K562 (cell line): ENCODE results near the gene TREM1. TPM values are rescaled to one million over a fixed set of nuclear protein-coding genes. Genes with fewer than 3 reads are reported as not detected.

Source experiments
- ARNT ChIP-seq, 2 experiments: fragments of 450-650 bp; IDR thresholded peaks; 2 replicates each; pipeline ENCODE4 v1.6.1; 2016; ENCODE audit warnings: mild to moderate bottlenecking in 1 of 2
- CEBPG ChIP-seq, 3 experiments: fragments of 200-800 bp in 1 of 3; sonication (Bioruptor generic) in 1 of 3; sonication (generic) in 1 of 3; formaldehyde crosslinking in 1 of 3; IDR thresholded peaks in 2 of 3; conservative IDR thresholded peaks in 1 of 3; 2 replicates each; pipeline versions ENCODE4 v1.6.1 to v1.8.0; 2016 to 2022; ENCODE audit warnings: missing compliant biosample characterization in 2 of 3, missing genetic modification characterization in 2 of 3, mild to moderate bottlenecking in 1 of 3, missing genetic modification reagents in 1 of 3
- DIDO1 ChIP-seq: fragments of 450-650 bp; IDR thresholded peaks from 2 replicates; pipeline ENCODE4 v1.6.1; 2016; ENCODE audit warnings: low read depth, missing biosample characterization, missing genetic modification characterization
- E2F3 ChIP-seq: fragments of 250-450 bp; sonication (Bioruptor Pico); IDR thresholded peaks from 2 replicates; pipeline ENCODE4 v1.4.0; 2020; ENCODE audit warnings: mild to moderate bottlenecking
- E2F4 ChIP-seq: sonication (generic); formaldehyde crosslinking; IDR thresholded peaks from 2 replicates; pipeline ENCODE4 v1.8.0; 2022; ENCODE audit warnings: mild to moderate bottlenecking, low read depth, missing genetic modification reagents
- ETS2 ChIP-seq: IDR thresholded peaks from 2 replicates; pipeline ENCODE4 v1.6.1; 2016; ENCODE audit warnings: borderline replicate concordance, missing genetic modification characterization, mild to moderate bottlenecking, moderate library complexity, missing compliant biosample characterization; ENCODE audit not compliant: poor library complexity, severe bottlenecking
- HCFC1 ChIP-seq: IDR thresholded peaks from 2 replicates; pipeline ENCODE4 v1.6.1; 2012; ENCODE audit warnings: low read depth, low read length, improper control_type of control experiment
- KAT2B ChIP-seq: IDR thresholded peaks from one replicate; pipeline ENCODE4 v1.6.1; 2012; ENCODE audit warnings: low read depth, mild to moderate bottlenecking, control low read depth, inconsistent platforms, low read length, moderate library complexity
- PBX2 ChIP-seq, 2 experiments: IDR thresholded peaks in 1 of 2; conservative IDR thresholded peaks in 1 of 2; 2 replicates each; pipeline ENCODE4 v1.6.1; 2016; ENCODE audit warnings: low read depth in 2 of 2, mild to moderate bottlenecking in 1 of 2, missing compliant biosample characterization in 1 of 2, missing genetic modification characterization in 1 of 2, moderate library complexity in 1 of 2
- RBFOX2 ChIP-seq: fragments of 200-400 bp; formaldehyde crosslinking; IDR thresholded peaks from 2 replicates; pipeline ENCODE4 v1.6.1; 2017; ENCODE audit warnings: low read depth, mild to moderate bottlenecking, low read length, moderate library complexity
- SMARCA5 ChIP-seq: fragments of 450-650 bp; IDR thresholded peaks from 2 replicates; pipeline ENCODE4 v1.6.1; 2016
- SP1 ChIP-seq: sonication (generic); formaldehyde crosslinking; IDR thresholded peaks from 2 replicates; pipeline ENCODE4 v1.8.1; 2022; ENCODE audit warnings: mild to moderate bottlenecking, missing genetic modification reagents
- TCF3 ChIP-seq: sonication (generic); formaldehyde crosslinking; IDR thresholded peaks from 2 replicates; pipeline ENCODE4 v1.4.0; 2020; ENCODE audit warnings: mild to moderate bottlenecking, missing genetic modification reagents
- THRAP3 ChIP-seq: fragments of 450-650 bp; IDR thresholded peaks from 2 replicates; pipeline ENCODE4 v1.6.1; 2016; ENCODE audit warnings: mild to moderate bottlenecking, inconsistent platforms, borderline replicate concordance
- U2AF1 ChIP-seq: fragments of 200-400 bp; formaldehyde crosslinking; optimal IDR thresholded peaks from 2 replicates; pipeline ENCODE3; 2017; ENCODE audit warnings: mild to moderate bottlenecking, low read depth, low read length, moderate library complexity
- ZNF239 ChIP-seq: fragments of 250-450 bp; sonication (Bioruptor Pico); IDR thresholded peaks from 2 replicates; pipeline ENCODE4 v1.4.0; 2020; ENCODE audit warnings: mild to moderate bottlenecking
- ZNF354B ChIP-seq: fragments of 250-450 bp; sonication (Bioruptor Pico); IDR thresholded peaks from 2 replicates; pipeline ENCODE4 v1.4.0; 2020
- ZNF408 ChIP-seq: fragments of 250-450 bp; sonication (Bioruptor Pico); IDR thresholded peaks from 2 replicates; pipeline ENCODE4 v1.4.0; 2020; ENCODE audit warnings: low read depth, mild to moderate bottlenecking, moderate library complexity
- ZNF445 ChIP-seq: fragments of 250-450 bp; sonication (Bioruptor Pico); IDR thresholded peaks from 2 replicates; pipeline ENCODE4 v1.4.0; 2020; ENCODE audit warnings: low read depth, mild to moderate bottlenecking, moderate library complexity
- ZNF707 ChIP-seq: fragments of 250-450 bp; sonication (Bioruptor Pico); conservative IDR thresholded peaks from 2 replicates; pipeline ENCODE4 v1.8.0; 2022; ENCODE audit warnings: inconsistent platforms, mild to moderate bottlenecking, moderate library complexity
- polyA plus RNA-seq, 8 experiments: library from polyadenylated mRNA; depleted of rRNA in 4 of 8; stranded (reverse) in 5 of 8; unstranded in 3 of 8; fragments of >200 nt; fragmentation: Nextera tagmentation in 2 of 8; fragmentation: Illumina TruSeq in 1 of 8; extraction: Ambion mirVana in 2 of 8; extraction: Trizol in 1 of 8; gene quantifications; 2 replicates each; pipeline versions ENCODE4 v1.2.1 to v1.2.3, GENCODE V29; 2011 to 2014; ENCODE audit warnings: inconsistent platforms in 1 of 8, missing spikeins in 1 of 8
- total RNA-seq, 7 experiments: library from RNA; depleted of rRNA in 6 of 7; stranded (reverse); fragments of >200 nt in 6 of 7; fragmentation: Illumina TruSeq in 2 of 7; extraction: Trizol in 2 of 7; gene quantifications; 2 replicates each; pipeline versions ENCODE4 v1.2.1 to v1.2.3, GENCODE V29; 2011 to 2021; ENCODE audit warnings: low replicate concordance in 1 of 7

TREM1 gene
- total and polyA plus RNA-seq, 9 of the 15 experiments (the other 6 are each of a cell fraction or from before 2014, with no cell fraction given) = not detected

DNA sequence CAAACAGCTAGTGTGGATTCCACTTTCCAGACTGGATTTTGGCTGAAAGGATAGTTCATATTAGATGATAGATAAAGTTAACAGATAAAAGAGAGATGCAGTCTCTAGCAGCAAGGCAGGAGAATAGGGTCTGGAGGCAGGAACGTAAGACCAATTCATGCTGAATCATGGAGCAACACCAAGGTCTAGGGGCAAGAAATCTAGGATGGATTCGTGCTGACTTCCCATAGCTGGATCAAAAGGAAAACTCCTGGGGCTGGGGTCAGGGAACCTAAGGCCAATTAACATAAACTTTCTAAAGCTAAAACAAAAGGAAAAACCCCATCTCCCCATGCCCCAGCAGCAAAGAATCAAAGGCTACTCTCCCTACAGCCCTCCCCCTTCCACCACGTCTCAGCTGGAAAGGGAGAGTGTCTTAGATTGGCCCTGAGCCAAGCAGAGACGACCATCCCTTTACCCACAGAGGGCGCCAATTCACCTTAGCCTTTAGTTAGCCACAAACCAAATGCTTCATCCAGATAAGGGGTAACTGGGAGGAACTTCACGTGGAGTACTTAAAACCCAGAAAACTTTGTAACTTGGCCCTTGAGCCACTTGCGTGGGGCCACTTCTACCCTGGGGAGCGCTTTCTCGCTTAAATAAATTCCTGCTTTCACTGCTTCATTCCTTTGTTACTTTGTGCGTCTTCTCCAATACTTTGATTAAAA lies 7.6 kb downstream of the TREM1 start (continued):
- TF ChIP-seq PBX2 (CRISPR knock-in tag; IDR thresholded peaks at IDR 0.05; ENCODE audit: low read depth) = no peak
- TF ChIP-seq PBX2 (tag; conservative IDR thresholded peaks at IDR 0.05; ENCODE audit: low read depth) = no peak
- TF ChIP-seq CEBPG (CRISPR knock-in tag; IDR thresholded peaks at IDR 0.05) = no peak
- TF ChIP-seq CEBPG (tag; conservative IDR thresholded peaks at IDR 0.05 in 1 of 2, IDR thresholded peaks at IDR 0.05 in 1 of 2) = no peak
- no peak for TF ChIP-seq RBFOX2
- TF ChIP-seq THRAP3 = no peak
- TF ChIP-seq ARNT (IDR thresholded peaks at IDR 0.05) = peak in 1 of 2 experiments; percentile 93; a peak in 3 of 4 replicates
- no peak for TF ChIP-seq E2F3 (CRISPR knock-in tag)
- TF ChIP-seq ZNF707 (CRISPR knock-in tag) = no peak
- peak; percentile 46; the same call in 1 of the 2 replicates for TF ChIP-seq HCFC1
- TF ChIP-seq ETS2 (tag) = no peak
- TF ChIP-seq ZNF408 (CRISPR knock-in tag) = no peak
- TF ChIP-seq ZNF239 (CRISPR knock-in tag) = no peak
- peak; percentile 82 for TF ChIP-seq TCF3
- TF ChIP-seq U2AF1 = no peak
- no peak for TF ChIP-seq E2F4 (CRISPR knock-in tag)
- no peak for TF ChIP-seq ZNF445 (CRISPR knock-in tag)
- TF ChIP-seq KAT2B = no peak
- TF ChIP-seq SMARCA5 = no peak
- no peak for TF ChIP-seq ZNF354B (CRISPR knock-in tag)
- no peak for TF ChIP-seq DIDO1
- TF ChIP-seq SP1 (CRISPR knock-in tag) = peak; percentile 57; the same call in 1 of the 2 replicates
